ENCODE results near the gene PIGZ. TPM values are rescaled to one million over a fixed set of nuclear protein-coding genes. Genes with fewer than 3 reads are reported as not detected.

Gene PIGZ
- total RNA-seq, 1 experiment from 2014 or later: 1.4 TPM

GRCh38 chr3:197006446-197006845 is 37.8 kb upstream of the PIGZ start:
- Histone ChIP-seq H3K9me2 (ENCODE audit: insufficient read depth) (no peaks in the 10 kb centered on the region), H3K36me3 (ENCODE audit: control insufficient read depth in 1 of 2, insufficient read depth in 2 of 2, low read length in 2 of 2) (no peaks in the 10 kb centered on the region), H3K4me1 (ENCODE audit: control insufficient read depth in 1 of 2, insufficient read depth in 2 of 2, low read length in 2 of 2) (peaks cover 21 to 45% of the 10 kb centered on the region in 2 experiments; a peak in 3 of 4 replicates), H3K4me2 (ENCODE audit: low read length) (no peak overlapping the region; the same call in 1 of the 2 replicates), H3K4me3 (replicated peaks in 1 of 2; ENCODE audit: low read depth in 1 of 2, low read length in 2 of 2) (no peak overlapping the region), H2AFZ (ENCODE audit: low read depth, low read length, poor library complexity, severe bottlenecking) (no peak overlapping the region), H3K27me3 (ENCODE audit: insufficient read depth, low read length) (no peaks in the 10 kb centered on the region), H3K27ac (ENCODE audit: low read depth, low read length) (no peak overlapping the region), H3K9me3 (ENCODE audit: control insufficient read depth in 1 of 2, insufficient read depth in 1 of 2, low read depth in 1 of 2, low read length in 2 of 2) (no peaks in the 10 kb centered on the region), H3K79me2 (ENCODE audit: insufficient read depth, low read length) (no peaks in the 10 kb centered on the region), H3K9ac (ENCODE audit: low read length) (no peak overlapping the region), H4K20me1 (ENCODE audit: insufficient read depth) (no peaks in the 10 kb centered on the region)
- TF ChIP-seq POLR2A (IDR thresholded peaks at IDR 0.05; ENCODE audit: borderline replicate concordance, extremely low read depth, insufficient read depth, insufficient read length) (no peak), EZH2 (IDR thresholded peaks at IDR 0.05) (no peak), ZFX (IDR thresholded peaks at IDR 0.05) (no peak), TCF7L2 (IDR thresholded peaks at IDR 0.05; ENCODE audit: borderline replicate concordance, extremely low read depth, insufficient read depth, insufficient read length) (no peak), JUND (IDR thresholded peaks at IDR 0.05) (no peak), EGR1 (IDR thresholded peaks at IDR 0.05; ENCODE audit: low read depth) (no peak), REST (IDR thresholded peaks at IDR 0.05; ENCODE audit: low read depth) (no peak), CBX3 (IDR thresholded peaks at IDR 0.05; ENCODE audit: low read depth) (no peak), ELF1 (IDR thresholded peaks at IDR 0.05; ENCODE audit: borderline replicate concordance, low read depth) (no peak), SRF (IDR thresholded peaks at IDR 0.05; ENCODE audit: low read depth) (no peak), EZH2phosphoT487 (IDR thresholded peaks at IDR 0.05; ENCODE audit: borderline replicate concordance) (no peak), ATF3 (IDR thresholded peaks at IDR 0.05) (no peak), SP1 (IDR thresholded peaks at IDR 0.05; ENCODE audit: low read depth) (no peak), ZNF274 (IDR thresholded peaks at IDR 0.05; ENCODE audit: low read depth, low read length) (no peak), ZBTB33 (IDR thresholded peaks at IDR 0.05; ENCODE audit: extremely low read depth, insufficient replicate concordance, low read length) (no peak), YY1 (IDR thresholded peaks at IDR 0.05; ENCODE audit: extremely low read depth, insufficient replicate concordance, low read depth, low read length) (no peak), CTCF (IDR thresholded peaks at IDR 0.05 in 2 of 3, conservative IDR thresholded peaks at IDR 0.05 in 1 of 3; ENCODE audit: borderline replicate concordance in 1 of 3, insufficient read depth in 1 of 3, low read depth in 2 of 3, low read length in 2 of 3) (no peak)
- ATAC-seq (no peak), DNase-seq (ENCODE audit: low read depth, low spot score) (no peak)
- BruUV-seq (replicated peaks): no TSS peak
- ChIA-PET CTCF (no interaction called here), POLR2A (no interaction called here), RAD21 (ENCODE audit: low non-redundant PET in 1 of 2, low total read pairs in 2 of 2, uncharacterized antibody in 2 of 2, unreplicated experiment in 2 of 2) (no interaction called here)
- intact Hi-C loops (cut with micrococcal nuclease): no loop called here

All from HCT116 (cell line).